GM12878 (cell line): ENCODE results near the gene CYTIP.

ENCODE experiments used
- CEBPB ChIP-seq, 2 experiments: fragments of 150-350 bp in 1 of 2; IDR thresholded peaks; 2 replicates each; pipeline ENCODE4 v1.6.1; 2012 to 2014; ENCODE audit warnings: low read depth in 2 of 2, low read length in 2 of 2, borderline replicate concordance in 1 of 2, inconsistent platforms in 1 of 2
- CHD2 ChIP-seq: IDR thresholded peaks from 2 replicates; pipeline ENCODE4 v1.6.1; 2011; ENCODE audit warnings: low read depth, low read length, improper control_type of control experiment, borderline replicate concordance
- CHD4 ChIP-seq: fragments of 200-600 bp; sonication (generic); IDR thresholded peaks from 2 replicates; pipeline ENCODE4 v1.6.1; 2016; ENCODE audit warnings: mild to moderate bottlenecking
- EP300 ChIP-seq, 2 experiments: fragments of 150-350 bp in 1 of 2; IDR thresholded peaks; 2 replicates each; pipeline ENCODE4 v1.6.1; 2011 to 2012; ENCODE audit warnings: low read depth in 2 of 2, low read length in 2 of 2, borderline replicate concordance in 1 of 2, improper control_type of control experiment in 1 of 2, inconsistent platforms in 1 of 2; ENCODE audit not compliant: control insufficient read depth in 1 of 2
- MTA3 ChIP-seq: IDR thresholded peaks from 2 replicates; pipeline ENCODE4 v1.6.1; 2012; ENCODE audit warnings: low read length, inconsistent platforms, borderline replicate concordance
- MXI1 ChIP-seq: fragments of 150-350 bp; IDR thresholded peaks from 2 replicates; pipeline ENCODE4 v1.6.1; 2011; ENCODE audit warnings: low read depth, mild to moderate bottlenecking, inconsistent platforms, low read length, improper control_type of control experiment
- MYB ChIP-seq: fragments of 150-350 bp; IDR thresholded peaks from 2 replicates; pipeline ENCODE4 v1.6.1; 2014; ENCODE audit warnings: mild to moderate bottlenecking, low read depth, low read length, borderline replicate concordance
- NFIC ChIP-seq: IDR thresholded peaks from 2 replicates; pipeline ENCODE4 v1.6.1; 2012; ENCODE audit warnings: low read depth, mild to moderate bottlenecking, inconsistent platforms, low read length, moderate library complexity
- SMARCA5 ChIP-seq: fragments of 450-650 bp; IDR thresholded peaks from 2 replicates; pipeline ENCODE4 v1.6.1; 2017; ENCODE audit warnings: mild to moderate bottlenecking
- SP1 ChIP-seq: IDR thresholded peaks from one replicate; pipeline ENCODE4 v1.6.1; 2011; ENCODE audit warnings: low read depth, low read length
- TCF12 ChIP-seq: IDR thresholded peaks from 2 replicates; pipeline ENCODE4 v1.6.1; 2011; ENCODE audit warnings: low read depth, mild to moderate bottlenecking, low read length
- ZBED1 ChIP-seq: IDR thresholded peaks from 2 replicates; pipeline ENCODE4 v1.6.1; 2016; ENCODE audit warnings: borderline replicate concordance
- TF ChIP-seq, protein P1 (sequence below), 3 experiments: IDR thresholded peaks in 2 of 3; conservative IDR thresholded peaks in 1 of 3; 2 replicates each; pipeline ENCODE4 v1.5.1; 2011; ENCODE audit warnings: low read depth in 3 of 3, low read length in 3 of 3, mild to moderate bottlenecking in 3 of 3, control low read depth in 2 of 3, moderate library complexity in 2 of 3, inconsistent platforms in 1 of 3, mixed read lengths in 1 of 3; ENCODE audit not compliant: control insufficient read depth in 2 of 3, insufficient read depth in 1 of 3; ENCODE audit errors: extremely low read depth in 1 of 3

DNA sequence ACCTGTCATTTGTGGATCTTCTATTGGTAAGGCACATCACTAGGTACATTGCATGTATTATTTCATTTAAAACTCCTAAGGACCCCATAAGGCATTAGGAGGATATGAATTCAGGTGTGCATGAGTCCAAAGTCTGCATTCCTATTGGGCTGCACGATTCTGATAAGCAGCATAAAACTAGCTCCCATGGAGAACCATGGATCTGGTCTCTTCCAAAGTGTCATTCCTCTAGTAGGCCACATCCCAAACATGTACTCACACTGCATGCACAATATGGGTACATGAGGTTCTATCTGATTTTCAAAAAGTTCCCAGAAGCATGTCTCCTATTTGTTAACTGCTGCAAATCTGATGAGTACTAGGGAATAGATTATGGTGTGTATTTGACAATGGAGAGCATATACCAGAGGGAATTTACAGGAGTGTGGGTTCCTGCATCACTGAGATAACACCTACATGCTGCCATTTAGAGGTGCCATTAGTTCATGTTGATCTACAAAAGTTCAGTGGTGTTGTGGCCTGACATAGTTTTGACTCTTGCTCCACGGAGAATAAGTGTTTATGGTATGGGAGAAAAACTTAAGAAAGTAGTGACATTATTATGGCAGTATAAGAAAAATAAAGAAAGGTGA, 11.3 kb downstream of the CYTIP start:
- TF ChIP-seq SMARCA5 (no peak), CHD4 (no peak), MYB (no peak), EP300 (IDR thresholded peaks at IDR 0.05; ENCODE audit: borderline replicate concordance in 1 of 2, control insufficient read depth in 1 of 2, low read depth in 2 of 2, low read length in 2 of 2) (no peak), MTA3 (no peak), MXI1 (no peak), TCF12 (no peak), ZBED1 (no peak), SP1 (no peak), CEBPB (IDR thresholded peaks at IDR 0.05; ENCODE audit: borderline replicate concordance in 1 of 2, low read depth in 2 of 2, low read length in 2 of 2) (no peak), CHD2 (no peak), NFIC (no peak)
- TF ChIP-seq, protein P1, sequence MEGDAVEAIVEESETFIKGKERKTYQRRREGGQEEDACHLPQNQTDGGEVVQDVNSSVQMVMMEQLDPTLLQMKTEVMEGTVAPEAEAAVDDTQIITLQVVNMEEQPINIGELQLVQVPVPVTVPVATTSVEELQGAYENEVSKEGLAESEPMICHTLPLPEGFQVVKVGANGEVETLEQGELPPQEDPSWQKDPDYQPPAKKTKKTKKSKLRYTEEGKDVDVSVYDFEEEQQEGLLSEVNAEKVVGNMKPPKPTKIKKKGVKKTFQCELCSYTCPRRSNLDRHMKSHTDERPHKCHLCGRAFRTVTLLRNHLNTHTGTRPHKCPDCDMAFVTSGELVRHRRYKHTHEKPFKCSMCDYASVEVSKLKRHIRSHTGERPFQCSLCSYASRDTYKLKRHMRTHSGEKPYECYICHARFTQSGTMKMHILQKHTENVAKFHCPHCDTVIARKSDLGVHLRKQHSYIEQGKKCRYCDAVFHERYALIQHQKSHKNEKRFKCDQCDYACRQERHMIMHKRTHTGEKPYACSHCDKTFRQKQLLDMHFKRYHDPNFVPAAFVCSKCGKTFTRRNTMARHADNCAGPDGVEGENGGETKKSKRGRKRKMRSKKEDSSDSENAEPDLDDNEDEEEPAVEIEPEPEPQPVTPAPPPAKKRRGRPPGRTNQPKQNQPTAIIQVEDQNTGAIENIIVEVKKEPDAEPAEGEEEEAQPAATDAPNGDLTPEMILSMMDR (IDR thresholded peaks at IDR 0.05 in 2 of 3, conservative IDR thresholded peaks at IDR 0.05 in 1 of 3; ENCODE audit: control insufficient read depth in 2 of 3, extremely low read depth in 1 of 3, insufficient read depth in 1 of 3, low read depth in 3 of 3, low read length in 3 of 3), result no peak
